Stimulated activated CD4-positive, alpha-beta T cell treated with anti-CD3 and anti-CD28 coated beads, Interleukin-12 subunit alpha, Interleukin-12 subunit beta, amount 100 ng/mL, for 48 hours (primary cell): ENCODE measurements around the gene GALNT18.

Source experiments
- DNase-seq, 3 donors: peaks; one replicate each; pipeline ENCODE4 v3.0.0-alpha.2; 2020; ENCODE audit warnings: low read depth in 2 of 3, low spot score in 1 of 3

GALNT18 gene

DNA sequence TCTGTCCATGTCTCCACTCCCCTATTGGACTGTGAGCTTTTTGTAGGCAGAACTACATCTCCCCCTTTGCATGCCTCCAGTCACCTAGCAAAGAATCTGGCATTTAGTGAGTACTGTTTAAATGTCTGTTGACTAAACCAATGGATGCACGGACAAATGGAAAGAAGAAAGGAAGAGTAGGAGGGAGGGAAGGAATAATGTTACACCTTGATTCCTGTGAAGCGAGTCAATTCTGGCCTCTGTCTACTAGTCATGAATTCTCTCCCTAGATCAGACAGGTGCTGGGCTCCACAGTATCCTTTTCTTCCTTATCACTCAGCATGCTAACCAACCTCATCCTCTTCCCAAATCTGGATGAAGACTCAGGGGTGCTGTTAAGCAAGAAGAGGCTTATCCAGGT, 33.6 kb downstream of the GALNT18 start:
- DNase-seq = no peak

DNA sequence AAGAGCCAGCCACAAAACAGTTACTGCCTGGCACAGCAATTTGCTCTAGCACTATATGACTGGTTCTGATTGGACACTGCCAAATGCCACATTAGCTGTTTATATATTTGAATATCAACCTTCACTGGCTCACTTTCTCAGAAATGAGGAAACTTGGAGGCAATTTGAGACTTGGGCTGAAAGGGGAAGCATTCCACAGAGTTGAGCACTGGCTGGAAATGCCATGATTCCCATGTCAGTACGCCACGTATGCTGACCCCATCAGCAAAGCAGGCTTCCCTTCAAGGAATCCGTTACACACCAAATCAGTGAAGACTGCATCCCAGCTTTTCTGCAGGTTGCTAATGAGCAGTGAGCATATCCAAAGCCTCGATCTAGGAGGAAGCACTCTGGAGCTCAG, 34.7 kb downstream of the GALNT18 start:
- DNase-seq = no peak

DNA sequence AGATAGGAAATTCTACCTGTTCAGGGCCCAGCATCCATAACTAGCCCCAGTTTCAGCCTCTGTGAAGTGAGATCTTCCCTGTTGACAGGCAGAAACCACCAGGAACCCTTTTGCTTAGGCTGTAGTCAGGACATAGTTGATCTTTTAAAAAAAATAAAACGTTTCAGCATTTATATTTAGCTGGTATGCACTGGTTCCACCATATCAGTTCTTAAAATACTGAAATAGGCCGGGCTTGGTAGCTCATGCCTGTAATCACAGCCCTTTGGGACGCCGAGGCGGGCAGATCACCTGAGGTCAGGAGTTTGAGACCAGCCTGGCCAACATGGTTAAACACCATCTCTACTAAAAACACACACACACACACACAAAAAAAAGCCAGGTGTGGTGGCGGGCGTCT, 35.3 kb downstream of the GALNT18 start:
- no peak for DNase-seq

DNA sequence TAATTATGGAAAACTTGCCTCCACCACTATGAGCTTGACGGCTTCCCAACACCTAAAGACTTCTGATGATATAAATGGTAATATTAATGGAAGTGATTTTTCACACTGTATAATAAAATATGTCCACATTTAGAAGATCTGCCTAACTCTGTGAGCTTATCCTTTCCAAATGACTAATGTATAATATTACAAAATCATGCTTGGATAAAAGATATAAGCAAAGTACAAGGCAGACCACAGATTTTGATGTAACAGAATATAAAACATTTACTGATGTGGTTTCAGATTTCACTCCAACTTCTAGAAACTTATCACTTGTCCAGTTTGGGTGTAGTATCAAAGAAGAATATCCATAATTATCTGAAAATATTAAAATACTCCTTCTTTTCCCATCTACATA, 36.9 kb downstream of the GALNT18 start:
- DNase-seq = no peak

DNA sequence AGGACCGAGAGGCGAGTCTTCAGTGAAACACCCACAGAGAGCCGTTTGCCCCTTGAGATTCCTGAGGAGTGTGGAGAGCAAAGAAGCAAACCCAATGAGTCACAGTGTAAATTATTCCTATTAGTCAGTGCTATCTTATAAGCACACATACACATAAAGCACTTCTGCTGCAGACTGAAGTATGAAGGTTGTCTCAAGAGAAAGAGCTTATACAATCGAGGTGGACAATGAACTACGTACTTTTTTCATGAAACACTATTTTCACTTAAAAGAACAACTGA, 37.3 kb downstream of the GALNT18 start:
- no peak for DNase-seq

DNA sequence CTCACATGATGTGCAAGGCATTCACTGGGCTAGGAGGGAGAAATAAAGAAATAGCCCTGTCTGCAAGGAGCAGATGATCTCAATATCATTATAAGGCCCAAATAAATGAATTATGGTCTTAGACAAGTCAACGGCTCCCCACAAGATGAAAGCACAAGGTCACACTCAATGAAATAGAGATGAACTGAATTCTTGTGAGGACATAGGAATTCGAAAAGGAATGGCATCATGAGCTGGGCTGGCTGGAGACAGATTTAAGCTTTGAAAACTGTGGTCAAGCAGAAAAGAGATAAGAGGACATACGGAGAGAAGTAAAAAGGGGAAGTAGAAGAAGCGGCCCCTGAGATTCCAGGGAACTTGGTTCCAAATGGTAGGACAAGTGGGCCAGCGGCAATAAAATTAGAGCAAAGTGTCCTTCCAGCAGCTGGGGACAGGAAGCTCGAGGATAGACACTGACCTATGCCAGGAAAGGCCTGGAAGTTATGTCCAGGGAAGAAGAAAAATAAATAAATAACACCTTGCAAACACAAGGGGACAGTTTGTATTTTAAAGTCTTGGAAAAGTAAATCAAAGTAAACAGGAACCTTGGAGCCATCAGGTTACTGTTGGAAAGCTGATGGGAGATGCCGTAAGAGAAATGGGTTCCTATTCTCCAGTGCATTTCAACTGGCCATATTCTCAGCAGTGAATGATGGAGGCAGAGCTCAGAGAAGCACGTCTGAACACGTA, 37.8 kb downstream of the GALNT18 start:
- no peak for DNase-seq

DNA sequence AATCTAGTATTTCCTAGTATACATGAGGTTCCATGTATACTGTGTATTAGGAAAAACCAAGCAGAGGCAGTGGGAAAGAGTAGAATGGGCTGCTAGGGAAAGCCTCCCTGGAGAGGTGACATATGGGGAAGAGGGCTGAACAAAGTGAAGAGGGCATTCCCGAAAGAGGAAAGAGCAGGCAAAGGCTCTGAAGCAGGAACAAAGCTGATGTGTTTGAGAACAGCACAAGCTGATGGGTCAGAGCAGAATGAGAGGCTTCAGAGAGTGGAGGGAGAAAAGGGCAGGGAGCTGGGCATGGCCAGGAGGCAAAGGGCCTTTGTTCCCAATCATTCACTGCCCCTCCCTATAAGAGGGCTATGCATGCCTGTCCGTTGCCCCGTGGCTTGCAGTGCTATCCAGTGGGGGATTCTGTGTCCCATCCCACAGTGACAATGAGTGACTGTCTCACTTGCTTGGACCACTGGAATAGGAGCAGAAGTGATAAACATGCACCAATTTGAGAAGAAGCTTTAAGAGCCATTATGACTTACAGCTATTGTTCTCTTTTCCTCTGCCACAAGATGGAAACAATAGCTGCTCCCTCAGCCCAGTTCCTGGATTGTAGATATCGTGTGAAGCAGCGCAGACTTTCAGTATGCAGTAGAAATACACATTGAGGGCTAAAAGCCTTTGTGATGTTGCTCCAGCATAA, 39.6 kb downstream of the GALNT18 start:
- DNase-seq = no peak

DNA sequence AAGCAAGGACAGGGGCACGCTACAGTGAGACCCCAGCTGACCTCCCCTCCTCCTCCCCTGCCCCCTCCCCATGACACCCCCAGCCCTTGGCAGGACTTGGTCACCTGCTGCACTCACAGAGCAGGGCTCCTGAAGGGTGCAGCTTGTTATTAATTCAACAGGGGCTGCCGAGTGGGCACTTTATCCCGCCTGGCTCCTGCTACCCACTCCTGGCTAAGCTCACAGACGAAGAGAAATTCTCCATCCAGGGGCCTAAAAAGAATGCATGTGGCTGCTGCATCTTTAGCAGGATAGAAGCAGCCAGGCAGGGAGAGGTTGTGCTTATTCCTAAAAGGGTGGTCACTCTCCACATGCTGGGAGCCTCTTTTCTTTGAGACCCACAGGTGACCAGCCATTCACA, 40.3 kb downstream of the GALNT18 start:
- DNase-seq = no peak

DNA sequence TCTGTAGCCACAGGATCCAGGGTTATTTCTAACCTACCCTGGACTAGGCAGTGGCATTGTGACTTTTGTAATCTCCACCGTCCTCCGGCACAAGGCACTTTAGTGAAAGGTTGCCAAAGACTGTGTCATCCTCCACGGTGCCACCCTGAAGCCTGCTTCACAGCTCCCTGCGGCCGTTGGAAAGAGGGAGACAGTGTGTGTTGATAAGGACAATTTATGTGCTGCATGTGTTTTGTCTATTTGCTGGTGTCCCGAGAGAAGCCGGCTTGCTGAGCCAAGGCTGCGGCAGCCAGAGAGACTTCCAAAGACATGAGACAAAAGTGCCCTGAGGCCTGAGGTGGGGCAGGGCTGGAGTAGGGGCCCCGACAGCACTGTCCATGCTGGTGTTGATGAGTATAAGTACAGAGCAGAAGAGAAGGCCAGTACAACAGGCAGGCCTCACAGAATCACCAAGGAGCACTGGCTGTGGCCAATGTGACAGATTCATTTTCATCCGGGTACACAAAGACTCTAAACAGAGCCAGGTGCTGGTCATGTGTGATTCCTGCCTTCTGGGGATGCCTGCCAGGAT, 40.9 kb downstream of the GALNT18 start:
- DNase-seq = no peak

DNA sequence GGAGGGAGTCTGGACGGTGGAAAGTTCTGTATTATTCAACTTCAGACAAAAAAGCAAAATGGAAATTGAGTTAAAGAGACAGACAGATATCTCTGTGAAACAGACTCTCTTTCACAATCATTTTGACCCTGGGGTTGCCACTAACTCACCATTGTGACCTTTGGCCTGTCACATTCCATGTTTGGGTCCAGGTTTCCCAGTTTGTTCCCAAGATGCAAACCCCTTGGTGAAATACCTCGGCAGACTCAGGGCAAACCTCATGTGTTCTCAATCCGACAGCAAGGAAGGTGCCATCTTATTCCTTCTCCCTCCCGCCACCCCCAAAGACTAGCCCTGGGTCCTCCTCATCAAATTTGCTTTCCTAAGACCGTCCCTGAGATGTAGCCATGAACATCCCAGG, 41.8 kb downstream of the GALNT18 start:
- no peak for DNase-seq

DNA sequence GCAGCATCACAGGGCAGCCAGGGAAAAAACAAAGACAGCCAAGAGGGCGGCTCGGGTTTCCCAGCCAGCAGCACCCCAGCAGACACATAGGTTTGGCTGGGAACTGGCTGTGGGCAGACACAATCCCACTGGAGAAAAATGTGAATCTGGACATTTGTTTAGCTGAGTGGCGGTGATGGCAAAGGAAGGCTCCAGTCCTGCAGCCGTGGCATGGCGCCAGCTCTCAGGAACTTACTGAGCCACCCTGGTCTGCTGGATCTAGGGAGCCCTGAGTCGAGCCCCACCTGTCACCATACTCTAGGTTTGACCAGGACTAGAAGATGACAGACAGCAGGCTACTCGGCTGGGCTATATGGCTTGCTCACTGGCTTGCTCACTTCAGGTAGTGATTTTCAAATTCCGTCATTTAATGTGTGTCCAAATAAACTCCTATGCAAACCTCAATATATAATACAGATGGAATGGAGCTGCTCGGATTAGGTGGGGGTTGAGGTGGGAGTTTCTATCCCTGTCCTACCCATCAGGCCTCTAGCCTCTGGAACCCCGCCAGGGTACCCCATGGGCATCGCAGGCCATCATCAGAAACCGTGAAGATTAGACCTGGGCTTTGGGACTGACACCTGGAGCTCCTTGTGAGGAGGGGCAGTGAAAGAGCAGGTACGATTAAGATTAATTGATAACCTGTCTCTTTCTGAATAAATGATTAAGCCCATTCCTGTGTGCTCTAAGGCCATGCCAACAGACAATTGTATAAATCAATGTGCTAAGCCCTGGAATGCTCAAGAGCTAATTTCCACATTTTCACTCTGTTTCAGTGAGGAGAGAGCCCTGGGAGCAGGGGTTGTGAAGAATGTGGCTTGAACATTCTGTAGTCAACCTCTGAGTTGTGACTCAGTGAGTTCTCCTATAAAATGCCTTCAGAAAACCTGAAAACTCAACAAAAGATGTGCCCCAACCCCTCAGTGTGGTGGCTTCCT, 42.5 kb downstream of the GALNT18 start:
- no peak for DNase-seq

DNA sequence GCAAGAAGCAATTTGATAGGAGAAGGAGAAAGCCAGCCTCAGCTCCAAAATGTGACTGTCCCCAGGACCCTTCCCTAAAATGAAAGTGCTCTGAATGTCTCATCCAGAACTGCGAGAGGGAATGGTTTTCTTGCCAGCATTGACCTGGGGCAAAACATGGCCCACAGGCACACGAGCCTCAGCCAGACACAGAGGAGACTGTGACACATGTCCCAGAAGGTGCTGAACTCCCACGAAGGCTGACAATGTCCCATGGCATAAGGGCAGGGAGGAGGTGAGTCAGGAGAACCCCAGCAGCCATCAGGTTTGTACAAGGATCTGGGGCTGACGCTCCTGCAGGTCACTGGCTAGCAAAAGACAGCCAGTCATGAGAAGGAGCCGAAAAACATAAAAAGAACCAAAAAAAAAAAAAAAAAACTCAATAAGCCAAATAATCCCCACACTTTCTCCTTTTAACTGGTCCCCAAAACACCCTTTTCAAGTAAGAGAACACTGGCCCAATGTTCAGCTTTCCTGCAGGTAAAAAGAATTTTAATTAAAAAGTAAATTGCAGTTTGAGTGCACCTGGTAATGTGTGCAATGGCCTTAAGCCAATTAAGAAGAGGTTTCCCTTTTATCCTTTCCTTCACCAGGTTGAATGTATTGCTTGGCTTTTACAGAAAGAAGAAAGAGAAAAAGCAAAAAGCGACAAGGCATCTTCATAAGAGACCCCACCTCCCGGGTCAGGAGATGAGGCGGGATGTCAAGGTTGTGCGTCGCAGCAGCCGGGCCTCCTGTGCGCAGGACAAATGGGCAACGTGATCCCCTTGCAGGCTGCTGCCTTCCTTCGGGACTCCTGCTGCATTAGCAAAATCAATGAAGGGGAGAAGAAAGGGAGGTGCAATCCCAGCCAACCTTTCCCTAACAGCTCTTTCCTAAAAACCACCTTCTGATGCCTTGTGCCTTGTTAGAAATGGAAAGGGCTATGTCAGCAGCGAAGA, 43.6 kb downstream of the GALNT18 start:
- DNase-seq = no peak

DNA sequence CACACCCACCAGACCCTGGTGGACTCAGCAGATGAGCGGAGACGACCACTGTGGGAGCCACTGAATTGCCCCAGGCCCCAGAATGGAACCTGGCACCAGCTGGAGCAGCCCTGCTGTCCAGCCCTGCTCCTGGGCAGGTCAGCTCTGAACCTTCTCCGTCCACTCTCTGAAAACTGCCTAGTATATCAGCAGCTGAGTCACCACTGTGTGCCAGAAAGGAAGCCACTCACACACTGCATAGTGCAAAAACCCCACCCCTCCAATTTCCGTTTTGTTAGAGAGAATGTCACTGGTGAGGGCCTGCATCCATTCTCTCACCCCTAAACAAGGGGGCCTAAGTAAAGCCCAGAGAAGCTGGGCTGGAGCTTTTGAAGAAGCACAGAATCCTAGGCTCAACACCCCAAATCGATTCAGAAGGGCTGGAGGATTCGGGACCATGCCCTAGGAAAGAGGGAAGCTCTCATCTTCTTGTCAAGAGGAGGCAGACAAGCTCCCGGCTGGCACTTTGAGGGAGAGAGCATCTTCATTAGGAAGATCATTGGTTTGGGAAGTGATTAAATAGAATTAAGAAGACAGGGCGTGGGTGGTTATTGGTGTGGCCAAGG, 44.5 kb downstream of the GALNT18 start:
- DNase-seq = no peak

DNA sequence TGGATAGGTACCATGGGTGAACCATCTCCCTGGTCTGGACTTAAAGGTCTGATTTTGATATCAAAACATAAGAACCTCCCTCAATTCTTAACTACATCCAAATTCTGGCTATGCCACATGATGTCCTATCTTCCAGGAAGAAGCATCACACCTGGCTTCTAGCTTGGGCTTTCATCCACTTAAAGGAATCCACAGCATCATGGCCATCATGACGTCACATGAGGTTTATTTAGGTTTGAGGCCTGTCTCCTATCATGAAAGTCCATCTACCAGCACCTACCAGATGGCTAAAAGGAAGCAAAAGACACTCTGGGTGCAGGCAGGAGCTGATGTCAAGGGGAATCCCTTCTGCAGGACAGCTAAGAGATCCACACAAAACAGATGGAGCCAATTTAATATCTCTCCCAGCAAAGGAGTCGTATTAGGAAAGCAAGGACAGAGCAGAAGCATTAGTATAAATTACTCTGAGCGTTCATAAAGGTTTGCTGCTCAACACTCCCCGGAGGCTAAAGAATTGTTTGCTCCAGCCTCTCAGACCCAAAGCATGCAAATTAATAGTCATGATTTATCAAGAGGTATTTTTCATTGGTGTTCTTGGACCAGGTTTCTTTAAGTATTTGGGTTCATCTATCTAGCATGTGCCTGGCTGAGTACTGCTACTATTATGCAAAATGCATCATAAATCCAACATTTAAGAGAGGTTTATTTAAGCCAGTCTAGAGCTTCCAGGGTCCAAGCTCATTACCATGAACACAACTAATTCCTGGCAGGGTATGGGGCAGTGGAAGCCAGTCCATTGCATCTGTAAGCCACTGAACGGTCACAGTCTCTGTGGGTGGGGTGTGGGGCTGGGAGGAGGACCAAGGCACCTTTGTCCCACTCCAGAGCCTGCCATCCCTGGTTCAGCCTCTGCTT, 47.2 kb downstream of the GALNT18 start:
- no peak for DNase-seq

DNA sequence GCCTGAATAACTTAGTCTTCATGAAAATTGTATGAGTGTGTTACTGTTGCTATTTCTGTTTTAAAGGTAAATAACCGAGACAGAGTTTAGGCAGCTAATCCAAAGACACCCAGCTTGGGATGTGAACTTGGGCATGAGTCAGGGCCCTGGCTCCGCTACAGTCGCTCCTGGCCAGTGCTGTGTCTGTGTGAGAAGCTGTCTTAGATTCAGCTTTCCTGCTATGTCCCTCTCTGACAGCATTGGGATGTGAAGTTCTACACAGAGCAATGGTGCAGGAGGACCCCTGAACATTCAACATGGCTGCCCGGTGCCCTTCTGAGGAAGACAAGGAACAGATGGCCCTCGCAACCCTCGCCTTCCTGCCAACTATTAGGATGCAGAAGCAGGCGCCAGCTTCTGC, 49.4 kb downstream of the GALNT18 start:
- no peak for DNase-seq

DNA sequence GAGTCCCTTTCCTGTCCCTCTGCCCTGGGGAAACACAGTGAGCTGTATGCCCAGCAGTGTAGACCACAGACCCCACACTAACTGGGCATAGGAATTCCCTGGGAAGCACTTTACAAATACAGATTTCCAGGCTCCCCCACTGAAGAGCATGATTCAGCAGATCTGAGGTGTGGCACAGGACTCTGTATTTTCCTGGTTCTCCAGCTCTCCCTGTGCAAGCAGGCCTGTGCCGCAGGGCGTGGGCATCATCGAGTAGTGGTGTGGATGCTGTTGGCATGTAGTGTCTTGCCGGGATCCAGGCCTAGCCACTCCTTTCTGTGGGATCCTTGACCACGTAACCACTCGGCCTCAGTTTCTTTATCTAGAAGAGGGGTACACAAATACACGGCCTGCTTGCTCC, 49.9 kb downstream of the GALNT18 start:
- no peak for DNase-seq

DNA sequence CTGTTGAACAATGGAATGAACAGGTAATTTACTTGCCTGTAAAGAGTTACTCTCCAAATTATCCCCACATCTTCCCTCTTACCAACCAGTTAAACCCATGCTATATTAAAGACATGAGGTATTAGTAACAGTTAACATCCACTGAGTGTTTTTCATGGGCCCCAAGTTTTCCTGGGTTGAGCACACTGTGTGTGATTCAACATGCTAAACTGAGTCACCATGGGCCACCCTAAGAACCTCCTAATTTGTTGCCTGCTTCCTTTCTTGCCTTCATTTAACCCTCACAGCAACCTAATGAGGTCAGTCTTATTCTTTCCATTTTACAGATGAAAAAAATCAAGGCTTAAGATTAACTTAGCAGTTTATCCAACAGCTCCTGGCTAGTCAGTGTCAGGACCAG, 51.0 kb downstream of the GALNT18 start:
- DNase-seq = no peak

DNA sequence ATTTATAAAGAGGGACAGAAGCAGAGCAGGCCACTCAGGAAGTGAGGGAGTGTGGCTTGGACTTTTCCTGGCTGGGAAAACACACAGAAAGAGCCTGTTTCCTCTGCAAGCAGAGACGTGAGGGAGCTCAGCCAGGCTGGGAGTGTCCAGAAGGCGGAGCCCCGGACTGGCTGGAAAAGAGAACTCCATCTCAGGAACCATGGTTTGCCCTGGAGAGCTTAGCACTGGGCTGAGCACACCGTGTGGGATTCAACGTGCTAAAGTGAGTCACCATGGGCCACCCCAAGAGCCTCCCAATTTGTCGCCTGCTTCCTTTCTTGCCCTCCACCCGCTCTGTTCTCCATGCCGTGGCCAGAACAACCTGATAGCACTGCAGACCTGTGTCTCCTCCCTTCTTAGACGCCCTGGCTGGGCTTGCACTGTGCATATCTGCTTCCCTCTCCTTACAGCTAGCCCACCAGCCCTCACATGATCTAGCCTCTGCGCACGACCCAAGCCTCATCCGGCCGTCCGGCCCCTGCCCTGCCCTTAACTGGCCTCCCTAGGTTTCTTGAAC, 51.8 kb downstream of the GALNT18 start:
- DNase-seq = no peak
